Breast epithelium (tissue), 3 donors: Measurements from ENCODE around the gene SUPT16H.

ENCODE experiments used
- POLR2A ChIP-seq: fragments of 450-650 bp; IDR thresholded peaks from one replicate; pipeline ENCODE4 v1.6.1; 2016; ENCODE audit warnings: antibody characterized with exemption, mild to moderate bottlenecking, moderate library complexity
- TF ChIP-seq, protein P1 (sequence below), 3 donors: fragments of 450-650 bp; IDR thresholded peaks; one replicate each; pipeline ENCODE4 v1.5.1; 2016 to 2017; ENCODE audit warnings: antibody characterized with exemption in 3 of 3, mild to moderate bottlenecking in 3 of 3, moderate library complexity in 3 of 3

DNA sequence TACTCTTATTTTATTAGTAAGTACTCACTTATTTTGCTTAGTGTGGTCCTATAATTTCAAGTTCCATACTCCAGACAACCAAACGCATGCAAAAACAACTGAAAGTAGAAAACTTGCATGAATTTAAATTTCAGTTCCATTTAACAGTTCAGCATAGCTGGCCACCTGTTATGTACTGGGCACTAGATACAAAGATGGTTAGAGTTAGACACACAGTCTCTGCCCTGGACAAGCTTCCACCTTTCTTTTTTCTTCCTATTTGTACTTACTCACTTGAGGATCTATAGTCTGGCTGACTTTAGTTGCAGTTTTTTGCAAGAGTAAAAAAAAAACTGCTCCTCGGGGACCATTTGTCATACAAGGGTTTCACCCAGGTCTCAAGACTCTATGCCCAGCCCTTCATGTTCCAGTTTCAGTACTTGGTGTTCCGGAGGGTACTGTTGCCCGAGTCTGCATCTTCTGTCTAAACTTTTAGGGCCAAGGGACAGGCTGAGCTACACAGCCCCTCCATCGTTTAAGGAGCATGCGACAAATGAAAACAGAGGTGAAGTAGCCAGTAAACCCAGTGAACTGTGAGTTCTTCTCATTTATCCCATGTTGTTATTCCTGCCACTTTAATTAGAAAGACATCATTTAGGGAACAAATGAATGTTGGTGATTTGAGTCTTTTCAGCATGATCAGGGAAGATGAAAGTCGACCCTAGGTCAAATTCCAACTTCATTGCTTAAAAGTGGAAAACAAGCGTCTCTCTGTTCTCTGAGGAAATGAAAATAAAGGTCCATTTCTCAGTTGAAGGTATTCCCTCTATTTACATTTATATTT, 81.6 kb downstream of the SUPT16H start:
- TF ChIP-seq, protein P1, sequence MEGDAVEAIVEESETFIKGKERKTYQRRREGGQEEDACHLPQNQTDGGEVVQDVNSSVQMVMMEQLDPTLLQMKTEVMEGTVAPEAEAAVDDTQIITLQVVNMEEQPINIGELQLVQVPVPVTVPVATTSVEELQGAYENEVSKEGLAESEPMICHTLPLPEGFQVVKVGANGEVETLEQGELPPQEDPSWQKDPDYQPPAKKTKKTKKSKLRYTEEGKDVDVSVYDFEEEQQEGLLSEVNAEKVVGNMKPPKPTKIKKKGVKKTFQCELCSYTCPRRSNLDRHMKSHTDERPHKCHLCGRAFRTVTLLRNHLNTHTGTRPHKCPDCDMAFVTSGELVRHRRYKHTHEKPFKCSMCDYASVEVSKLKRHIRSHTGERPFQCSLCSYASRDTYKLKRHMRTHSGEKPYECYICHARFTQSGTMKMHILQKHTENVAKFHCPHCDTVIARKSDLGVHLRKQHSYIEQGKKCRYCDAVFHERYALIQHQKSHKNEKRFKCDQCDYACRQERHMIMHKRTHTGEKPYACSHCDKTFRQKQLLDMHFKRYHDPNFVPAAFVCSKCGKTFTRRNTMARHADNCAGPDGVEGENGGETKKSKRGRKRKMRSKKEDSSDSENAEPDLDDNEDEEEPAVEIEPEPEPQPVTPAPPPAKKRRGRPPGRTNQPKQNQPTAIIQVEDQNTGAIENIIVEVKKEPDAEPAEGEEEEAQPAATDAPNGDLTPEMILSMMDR (IDR thresholded peaks at IDR 0.05), result no peak
- TF ChIP-seq POLR2A, result no peak
